Erythroblast (primary cell): ENCODE measurements around the gene HAGH.

ENCODE experiments used
- GATA1 ChIP-seq: IDR thresholded peaks from 2 replicates; pipeline ENCODE4 v1.6.1; 2011; ENCODE audit warnings: low read depth, mild to moderate bottlenecking, control low read depth, low read length, moderate library complexity
- POLR2A ChIP-seq: IDR thresholded peaks from 2 replicates; pipeline ENCODE4 v1.6.1; 2011; ENCODE audit warnings: mild to moderate bottlenecking, low read length

DNA sequence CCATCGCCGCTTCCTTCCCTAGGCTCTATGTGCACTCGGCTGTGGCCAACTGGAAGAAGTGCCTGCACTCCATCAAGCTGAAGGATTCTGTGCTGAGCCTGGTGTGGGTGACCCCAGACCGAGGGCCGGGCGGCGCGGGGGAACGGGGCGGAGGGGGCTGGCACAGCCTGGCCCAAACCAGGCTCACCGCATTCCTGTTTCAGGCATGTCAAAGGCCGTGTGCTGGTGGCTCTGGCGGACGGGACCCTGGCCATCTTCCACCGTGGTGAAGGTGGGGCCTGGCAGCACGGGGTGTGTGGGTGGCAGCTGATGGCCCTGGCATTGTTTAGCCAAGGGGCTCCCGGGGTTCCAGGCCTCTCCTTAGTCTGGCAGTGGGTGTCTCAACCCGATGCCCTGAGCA lies 59.9 kb downstream of the HAGH start:
- TF ChIP-seq POLR2A (no peak), GATA1 (no peak)
